ENCODE results near the gene NTNG2.

DNA sequence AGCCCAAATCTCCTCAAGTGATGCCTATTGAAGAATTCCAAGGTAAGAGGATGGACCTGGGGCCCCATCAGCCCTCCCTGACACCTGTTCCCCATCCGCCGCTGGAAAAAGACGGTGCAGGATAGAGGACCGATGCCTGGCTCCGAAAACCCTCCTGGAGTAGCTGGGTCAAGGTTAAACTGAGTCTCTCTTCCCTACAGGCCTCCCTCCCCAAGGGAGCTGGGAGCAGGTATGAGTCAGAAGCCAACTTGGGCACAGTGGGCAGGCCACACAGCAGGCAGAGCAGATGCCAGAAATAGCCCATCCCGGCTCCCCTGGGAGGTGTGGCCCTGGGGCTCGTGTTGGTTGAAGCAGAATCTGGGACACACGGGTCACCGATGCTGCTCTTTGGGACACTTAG lies 75.6 kb downstream of the NTNG2 start:
- TF ChIP-seq POLR2A (IDR thresholded peaks at IDR 0.05; ENCODE audit: low read depth, low read length) (no peak), TAF1 (IDR thresholded peaks at IDR 0.05; ENCODE audit: borderline replicate concordance, low read depth, low read length) (no peak)
